Measurements from ENCODE around the gene ZGPAT.

Gene ZGPAT

DNA sequence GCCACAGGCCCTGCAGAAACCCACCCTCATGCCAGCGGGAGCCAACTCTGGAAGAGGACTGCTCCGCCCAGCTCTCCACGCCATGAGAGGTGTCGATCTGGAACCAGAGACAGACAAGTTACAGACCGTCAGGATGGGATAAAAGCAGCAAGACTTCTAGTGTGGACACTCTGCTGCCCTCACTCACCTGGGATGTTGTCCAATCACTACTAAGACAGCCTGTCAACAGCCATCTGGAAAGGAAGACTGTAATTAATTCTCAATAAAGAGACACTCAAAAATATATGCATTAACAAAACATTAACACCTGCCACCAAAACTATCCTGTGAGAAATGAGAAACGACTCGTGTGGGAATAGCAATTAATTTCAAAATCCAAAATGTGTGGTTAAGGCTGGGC lies 60.0 kb downstream of the ZGPAT start:
- no peaks in the 10 kb centered on the region for H3K9me2 ChIP-seq (replicated peaks; ENCODE audit: control insufficient read depth, low read length)
- H4K20me1 ChIP-seq (ENCODE audit: control insufficient read depth, insufficient read depth, low read depth, low read length), result no peaks in the 10 kb centered on the region
- H3K4me3 ChIP-seq (ENCODE audit: low read length), result no peak overlapping the region
- no peaks in the 10 kb centered on the region for H3K36me3 ChIP-seq (ENCODE audit: control insufficient read depth, low read length)
- H3F3A ChIP-seq (ENCODE audit: control insufficient read depth, insufficient read depth), result no peaks in the 10 kb centered on the region
- no peak overlapping the region for H3K27ac ChIP-seq (ENCODE audit: low read depth, low read length)
- H3K4me1 ChIP-seq (ENCODE audit: control insufficient read depth, low read length), result no peaks in the 10 kb centered on the region
- no peaks in the 10 kb centered on the region for H3K79me2 ChIP-seq (ENCODE audit: control insufficient read depth, low read length)
- H3K9me3 ChIP-seq (ENCODE audit: control insufficient read depth, insufficient read depth, low read length), result no peaks in the 10 kb centered on the region
- peaks cover under 1% of the 10 kb centered on the region; the same call in 1 of the 2 replicates for H3K27me3 ChIP-seq (ENCODE audit: control insufficient read depth, low read length)
- no peak overlapping the region for H3K4me2 ChIP-seq (ENCODE audit: low read length)
- no peak for TF ChIP-seq EZH2phosphoT487 (IDR thresholded peaks at IDR 0.05; ENCODE audit: borderline replicate concordance, low read length)
- TF ChIP-seq, protein P1, sequence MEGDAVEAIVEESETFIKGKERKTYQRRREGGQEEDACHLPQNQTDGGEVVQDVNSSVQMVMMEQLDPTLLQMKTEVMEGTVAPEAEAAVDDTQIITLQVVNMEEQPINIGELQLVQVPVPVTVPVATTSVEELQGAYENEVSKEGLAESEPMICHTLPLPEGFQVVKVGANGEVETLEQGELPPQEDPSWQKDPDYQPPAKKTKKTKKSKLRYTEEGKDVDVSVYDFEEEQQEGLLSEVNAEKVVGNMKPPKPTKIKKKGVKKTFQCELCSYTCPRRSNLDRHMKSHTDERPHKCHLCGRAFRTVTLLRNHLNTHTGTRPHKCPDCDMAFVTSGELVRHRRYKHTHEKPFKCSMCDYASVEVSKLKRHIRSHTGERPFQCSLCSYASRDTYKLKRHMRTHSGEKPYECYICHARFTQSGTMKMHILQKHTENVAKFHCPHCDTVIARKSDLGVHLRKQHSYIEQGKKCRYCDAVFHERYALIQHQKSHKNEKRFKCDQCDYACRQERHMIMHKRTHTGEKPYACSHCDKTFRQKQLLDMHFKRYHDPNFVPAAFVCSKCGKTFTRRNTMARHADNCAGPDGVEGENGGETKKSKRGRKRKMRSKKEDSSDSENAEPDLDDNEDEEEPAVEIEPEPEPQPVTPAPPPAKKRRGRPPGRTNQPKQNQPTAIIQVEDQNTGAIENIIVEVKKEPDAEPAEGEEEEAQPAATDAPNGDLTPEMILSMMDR (IDR thresholded peaks at IDR 0.05; ENCODE audit: low read depth, low read length, poor library complexity, severe bottlenecking), result no peak

DNA sequence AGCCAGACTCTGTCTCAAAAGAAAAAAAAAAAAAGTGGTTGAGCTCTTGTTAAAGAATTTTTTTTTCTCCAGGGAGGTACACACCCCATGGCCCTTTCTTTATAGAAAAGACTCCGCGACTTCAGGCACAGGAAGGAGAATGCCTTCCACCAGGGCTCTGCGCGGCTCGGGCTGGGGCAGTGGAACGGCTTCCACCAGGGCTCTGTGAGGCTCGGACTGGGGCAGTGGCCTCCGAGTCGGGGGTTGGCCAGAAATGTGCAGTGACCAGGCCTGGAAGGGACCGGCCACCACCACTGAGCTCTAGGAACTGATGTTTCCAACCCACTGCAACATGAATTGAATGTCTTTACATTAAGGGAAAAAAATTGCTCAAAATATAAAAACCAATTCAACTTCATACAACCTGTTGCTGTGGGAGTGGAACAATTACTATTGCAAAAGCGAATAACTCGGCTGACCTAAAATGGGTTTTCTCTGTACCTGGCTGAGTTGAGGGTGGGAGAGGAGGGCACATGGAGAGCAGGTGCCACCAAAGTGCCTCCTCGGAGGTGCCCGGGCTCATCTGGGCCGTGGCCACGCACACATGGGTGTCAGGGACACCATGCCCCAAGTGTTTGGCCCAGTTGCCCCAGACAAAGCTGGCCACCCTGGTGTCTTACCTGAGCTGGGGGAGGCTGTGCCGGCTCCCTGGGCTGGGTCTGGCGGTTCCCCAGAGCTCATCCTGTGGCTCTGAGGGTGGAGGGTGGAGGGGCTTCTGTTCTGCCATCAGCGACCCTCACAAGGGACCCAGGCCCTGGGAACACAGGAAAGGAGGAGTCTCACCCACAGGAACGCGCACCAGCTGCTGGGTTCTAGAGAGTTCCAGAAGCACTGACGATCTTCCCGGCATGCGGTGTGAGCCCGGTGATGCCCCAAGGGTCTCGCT lies 61.0 kb downstream of the ZGPAT start:
- Histone ChIP-seq H3K4me2 (ENCODE audit: low read length) (no peak overlapping the region), H4K20me1 (ENCODE audit: control insufficient read depth, insufficient read depth, low read depth, low read length) (no peaks in the 10 kb centered on the region), H3K36me3 (ENCODE audit: control insufficient read depth, low read length) (no peaks in the 10 kb centered on the region)

DNA sequence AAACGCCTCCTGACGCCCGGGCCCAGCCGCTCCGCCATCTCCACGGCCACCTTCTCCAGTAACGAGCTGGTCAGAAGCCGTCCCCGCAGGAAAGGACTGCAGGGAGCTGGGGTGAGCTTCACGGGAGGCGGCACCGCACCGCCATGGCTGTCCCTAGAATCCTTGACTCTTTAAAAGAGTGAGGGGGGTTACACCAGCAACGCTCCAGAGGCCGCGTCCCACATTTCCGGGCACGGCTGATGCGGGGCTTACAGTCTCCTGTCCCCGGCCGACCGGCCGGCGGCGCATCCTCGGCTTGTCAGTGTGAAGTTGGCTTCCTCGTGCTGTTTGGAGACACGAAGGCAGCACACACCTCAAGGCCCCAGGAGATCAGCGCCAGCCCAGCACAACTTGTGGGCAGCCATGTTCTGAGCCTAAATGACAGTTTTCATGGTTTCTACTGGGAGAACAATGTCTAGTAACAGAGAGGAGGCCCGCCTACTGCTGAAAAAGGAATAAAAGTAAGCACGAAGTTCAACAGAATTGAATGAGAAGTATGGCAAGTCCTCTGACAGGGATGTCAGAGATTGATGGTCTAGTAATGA lies 62.1 kb downstream of the ZGPAT start:
- Histone ChIP-seq H3K27me3 (ENCODE audit: control insufficient read depth, low read length) (peaks cover 11% of the 10 kb centered on the region), H4K20me1 (ENCODE audit: control insufficient read depth, insufficient read depth, low read depth, low read length) (no peaks in the 10 kb centered on the region), H3K9me3 (ENCODE audit: control insufficient read depth, insufficient read depth, low read length) (no peaks in the 10 kb centered on the region), H3K79me2 (ENCODE audit: control insufficient read depth, low read length) (no peaks in the 10 kb centered on the region), H3K27ac (ENCODE audit: low read depth, low read length) (no peak overlapping the region), H3K36me3 (ENCODE audit: control insufficient read depth, low read length) (no peaks in the 10 kb centered on the region), H3K4me2 (ENCODE audit: low read length) (no peak overlapping the region), H3K9me2 (replicated peaks; ENCODE audit: control insufficient read depth, low read length) (no peaks in the 10 kb centered on the region), H3F3A (ENCODE audit: control insufficient read depth, insufficient read depth) (no peaks in the 10 kb centered on the region), H3K4me3 (ENCODE audit: low read length) (no peak overlapping the region), H3K4me1 (ENCODE audit: control insufficient read depth, low read length) (no peaks in the 10 kb centered on the region)
- no peak for TF ChIP-seq EZH2phosphoT487 (IDR thresholded peaks at IDR 0.05; ENCODE audit: borderline replicate concordance, low read length)
- TF ChIP-seq, protein P1 (IDR thresholded peaks at IDR 0.05; ENCODE audit: low read depth, low read length, poor library complexity, severe bottlenecking), result no peak

More for the DNA sequence above, 61.0 kb downstream of the ZGPAT start:
- Histone ChIP-seq H3K27ac (ENCODE audit: low read depth, low read length) (no peak overlapping the region), H3F3A (ENCODE audit: control insufficient read depth, insufficient read depth) (no peaks in the 10 kb centered on the region), H3K4me1 (ENCODE audit: control insufficient read depth, low read length) (no peaks in the 10 kb centered on the region), H3K79me2 (ENCODE audit: control insufficient read depth, low read length) (no peaks in the 10 kb centered on the region), H3K9me3 (ENCODE audit: control insufficient read depth, insufficient read depth, low read length) (no peaks in the 10 kb centered on the region), H3K27me3 (ENCODE audit: control insufficient read depth, low read length) (peaks cover 7% of the 10 kb centered on the region; the same call in 1 of the 2 replicates), H3K9me2 (replicated peaks; ENCODE audit: control insufficient read depth, low read length) (no peaks in the 10 kb centered on the region), H3K4me3 (ENCODE audit: low read length) (no peak overlapping the region)
- TF ChIP-seq EZH2phosphoT487 (IDR thresholded peaks at IDR 0.05; ENCODE audit: borderline replicate concordance, low read length), result no peak
- TF ChIP-seq, protein P1 (IDR thresholded peaks at IDR 0.05; ENCODE audit: low read depth, low read length, poor library complexity, severe bottlenecking), result no peak

Measured in DOHH2 (cell line).